Right lobe of liver (tissue), 4 donors: ENCODE results near the gene RPS6KA5.

Experiments
- CTCF ChIP-seq, 4 donors: fragments of 200-600 bp in 3 of 4; fragments of 450-650 bp in 1 of 4; IDR thresholded peaks; one replicate each; pipeline versions ENCODE4 v1.5.1 to v1.8.0; 2016 to 2022; ENCODE audit warnings: antibody characterized with exemption in 4 of 4, mild to moderate bottlenecking in 2 of 4
- POLR2A ChIP-seq: fragments of 450-650 bp; IDR thresholded peaks from one replicate; pipeline ENCODE4 v1.6.1; 2017; ENCODE audit warnings: antibody characterized with exemption, mild to moderate bottlenecking
- donor health status: DM: no; HTN: no; CAD: no.
- donor health status: DM: no; HTN: no; CAD: no.
- donor health status: DM: no; HTN: yes; CAD: no.

GRCh38 chr14:90987140-90987539 lies 73.3 kb downstream of the RPS6KA5 start:
- TF ChIP-seq CTCF (IDR thresholded peaks at IDR 0.05) = no peak
- TF ChIP-seq POLR2A = no peak
